Neural crest cell (in vitro differentiated cells): Measurements from ENCODE around the gene ZFTA. TPM values are rescaled to one million over a fixed set of nuclear protein-coding genes. Genes with fewer than 3 reads are reported as not detected.

ENCODE experiments used
- DNase-seq: peaks from one replicate; pipeline ENCODE4 v3.0.0; 2021; ENCODE audit warnings: low read depth, mixed read lengths, low spot score
- H3K27ac Mint-ChIP-seq: one replicate; pipeline ENCODE4 v1.8.0; 2021; ENCODE audit warnings: mild to moderate bottlenecking, mixed read lengths; ENCODE audit not compliant: unreplicated experiment
- H3K27me3 Mint-ChIP-seq: 2 replicates; pipeline ENCODE4 v1.8.0; 2021; ENCODE audit warnings: low read depth, mild to moderate bottlenecking, mixed read lengths
- H3K36me3 Mint-ChIP-seq: 2 replicates; pipeline ENCODE4 v1.8.0; 2021; ENCODE audit warnings: low read depth, mild to moderate bottlenecking, mixed read lengths
- H3K4me1 Mint-ChIP-seq: 2 replicates; pipeline ENCODE4 v1.8.0; 2021; ENCODE audit warnings: mixed read lengths
- H3K4me3 Mint-ChIP-seq: one replicate; pipeline ENCODE4 v1.8.0; 2021; ENCODE audit warnings: mild to moderate bottlenecking, mixed read lengths
- H3K9me3 Mint-ChIP-seq: 2 replicates; pipeline ENCODE4 v1.8.0; 2021; ENCODE audit warnings: mixed read lengths
- total RNA-seq: library from RNA; stranded (reverse); gene quantifications from 2 replicates; pipeline ENCODE4 v1.2.1, GENCODE V29; 2021
- TF ChIP-seq, protein P1 (sequence below): fragments of 200-600 bp; sonication (generic); conservative IDR thresholded peaks from 2 replicates; pipeline ENCODE4 v1.5.0; 2021; ENCODE audit warnings: antibody characterized with exemption, mild to moderate bottlenecking

The ZFTA gene
- total RNA-seq, 1 donor from 2014 or later: 67.8 TPM

GRCh38 chr11:63762654-63763495 is 5.7 kb downstream of the ZFTA start:
- TF ChIP-seq, protein P1, sequence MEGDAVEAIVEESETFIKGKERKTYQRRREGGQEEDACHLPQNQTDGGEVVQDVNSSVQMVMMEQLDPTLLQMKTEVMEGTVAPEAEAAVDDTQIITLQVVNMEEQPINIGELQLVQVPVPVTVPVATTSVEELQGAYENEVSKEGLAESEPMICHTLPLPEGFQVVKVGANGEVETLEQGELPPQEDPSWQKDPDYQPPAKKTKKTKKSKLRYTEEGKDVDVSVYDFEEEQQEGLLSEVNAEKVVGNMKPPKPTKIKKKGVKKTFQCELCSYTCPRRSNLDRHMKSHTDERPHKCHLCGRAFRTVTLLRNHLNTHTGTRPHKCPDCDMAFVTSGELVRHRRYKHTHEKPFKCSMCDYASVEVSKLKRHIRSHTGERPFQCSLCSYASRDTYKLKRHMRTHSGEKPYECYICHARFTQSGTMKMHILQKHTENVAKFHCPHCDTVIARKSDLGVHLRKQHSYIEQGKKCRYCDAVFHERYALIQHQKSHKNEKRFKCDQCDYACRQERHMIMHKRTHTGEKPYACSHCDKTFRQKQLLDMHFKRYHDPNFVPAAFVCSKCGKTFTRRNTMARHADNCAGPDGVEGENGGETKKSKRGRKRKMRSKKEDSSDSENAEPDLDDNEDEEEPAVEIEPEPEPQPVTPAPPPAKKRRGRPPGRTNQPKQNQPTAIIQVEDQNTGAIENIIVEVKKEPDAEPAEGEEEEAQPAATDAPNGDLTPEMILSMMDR: peak; percentile 30
- H3K27ac Mint-ChIP-seq: no peak overlapping the region
- H3K36me3 Mint-ChIP-seq: peaks cover 5% of the 10 kb centered on the region
- H3K4me3 Mint-ChIP-seq: peak overlapping the region; percentile 83
- H3K4me1 Mint-ChIP-seq: peaks cover 41% of the 10 kb centered on the region
- H3K27me3 Mint-ChIP-seq: peaks cover 13% of the 10 kb centered on the region
- no peaks in the 10 kb centered on the region for H3K9me3 Mint-ChIP-seq
- peak; percentile 40 for DNase-seq

- TF ChIP-seq, protein P1: no peak
- DNase-seq: peak; percentile 47
- H3K4me3 Mint-ChIP-seq: peak overlapping the region; percentile 83
- peaks cover 34% of the 10 kb centered on the region for H3K4me1 Mint-ChIP-seq
- peaks cover 8% of the 10 kb centered on the region for H3K27me3 Mint-ChIP-seq
- no peaks in the 10 kb centered on the region for H3K9me3 Mint-ChIP-seq
- H3K36me3 Mint-ChIP-seq: peaks cover 6% of the 10 kb centered on the region
- H3K27ac Mint-ChIP-seq: peak overlapping the region; percentile 29
Measured at GRCh38 chr11:63761931-63762653, 6.5 kb downstream of the ZFTA start.

DNA sequence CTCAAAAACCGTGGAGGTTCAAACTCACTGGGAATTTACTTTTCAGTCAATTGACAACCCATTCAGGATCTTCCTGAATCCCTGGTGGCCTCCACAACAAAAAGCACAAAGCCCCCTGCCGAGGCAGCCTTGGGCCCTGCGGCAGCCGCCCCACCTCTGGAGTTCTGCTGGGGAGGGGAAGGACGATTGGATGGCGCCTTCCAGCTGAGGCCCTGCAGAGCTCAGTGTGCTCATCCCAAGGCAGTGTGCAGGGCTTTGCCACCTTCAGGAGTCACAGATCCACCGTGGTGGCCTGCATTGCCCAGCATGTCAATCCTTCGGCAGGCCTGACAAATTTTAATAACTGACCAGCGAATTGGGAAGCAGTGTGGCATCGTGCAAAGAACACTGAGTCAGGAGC is 7.4 kb downstream of the ZFTA start:
- H3K27ac Mint-ChIP-seq: no peak overlapping the region
- peak; percentile 4 for DNase-seq

DNA sequence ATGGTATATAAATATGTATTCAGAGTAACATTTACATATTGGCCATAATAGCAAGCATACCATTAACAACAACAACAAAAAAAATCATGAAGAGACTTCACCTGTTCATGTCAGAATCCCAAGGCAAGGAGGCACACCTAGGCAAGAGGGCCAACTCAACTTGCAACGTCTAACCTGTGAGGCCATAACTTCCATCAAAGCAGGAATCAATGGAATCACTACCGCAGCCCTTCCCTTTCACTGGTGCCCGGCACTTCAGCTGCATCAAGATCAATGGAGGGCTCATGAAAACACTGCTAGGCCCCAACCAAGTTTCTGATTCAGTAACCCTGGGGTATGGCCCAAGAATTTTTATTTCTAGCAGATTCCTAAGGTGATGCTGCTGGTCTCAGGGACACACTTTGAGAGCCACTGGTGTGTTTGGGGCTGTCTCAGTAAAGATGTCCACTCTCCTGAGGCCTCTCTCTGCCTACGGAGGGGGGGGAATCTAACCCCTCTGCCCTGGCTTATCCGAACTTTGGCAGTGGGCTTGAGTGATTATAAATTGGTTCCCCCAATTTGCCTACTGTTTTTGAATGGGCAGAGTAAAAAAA is 8.0 kb downstream of the ZFTA start:
- H3K4me1 Mint-ChIP-seq: peaks cover 22% of the 10 kb centered on the region
- peaks cover 8% of the 10 kb centered on the region for H3K27me3 Mint-ChIP-seq
- TF ChIP-seq, protein P1: no peak
- no peak overlapping the region for H3K27ac Mint-ChIP-seq
- no peaks in the 10 kb centered on the region for H3K9me3 Mint-ChIP-seq
- no peak for DNase-seq
- H3K36me3 Mint-ChIP-seq: peaks cover 6% of the 10 kb centered on the region
- H3K4me3 Mint-ChIP-seq: peak overlapping the region; percentile 83

More for the DNA sequence above, 7.4 kb downstream of the ZFTA start:
- peaks cover 25% of the 10 kb centered on the region for H3K4me1 Mint-ChIP-seq
- peaks cover 6% of the 10 kb centered on the region for H3K36me3 Mint-ChIP-seq
- H3K9me3 Mint-ChIP-seq: no peaks in the 10 kb centered on the region
- TF ChIP-seq, protein P1: no peak
- H3K27me3 Mint-ChIP-seq: peaks cover 8% of the 10 kb centered on the region
- H3K4me3 Mint-ChIP-seq: peak overlapping the region; percentile 83

DNA sequence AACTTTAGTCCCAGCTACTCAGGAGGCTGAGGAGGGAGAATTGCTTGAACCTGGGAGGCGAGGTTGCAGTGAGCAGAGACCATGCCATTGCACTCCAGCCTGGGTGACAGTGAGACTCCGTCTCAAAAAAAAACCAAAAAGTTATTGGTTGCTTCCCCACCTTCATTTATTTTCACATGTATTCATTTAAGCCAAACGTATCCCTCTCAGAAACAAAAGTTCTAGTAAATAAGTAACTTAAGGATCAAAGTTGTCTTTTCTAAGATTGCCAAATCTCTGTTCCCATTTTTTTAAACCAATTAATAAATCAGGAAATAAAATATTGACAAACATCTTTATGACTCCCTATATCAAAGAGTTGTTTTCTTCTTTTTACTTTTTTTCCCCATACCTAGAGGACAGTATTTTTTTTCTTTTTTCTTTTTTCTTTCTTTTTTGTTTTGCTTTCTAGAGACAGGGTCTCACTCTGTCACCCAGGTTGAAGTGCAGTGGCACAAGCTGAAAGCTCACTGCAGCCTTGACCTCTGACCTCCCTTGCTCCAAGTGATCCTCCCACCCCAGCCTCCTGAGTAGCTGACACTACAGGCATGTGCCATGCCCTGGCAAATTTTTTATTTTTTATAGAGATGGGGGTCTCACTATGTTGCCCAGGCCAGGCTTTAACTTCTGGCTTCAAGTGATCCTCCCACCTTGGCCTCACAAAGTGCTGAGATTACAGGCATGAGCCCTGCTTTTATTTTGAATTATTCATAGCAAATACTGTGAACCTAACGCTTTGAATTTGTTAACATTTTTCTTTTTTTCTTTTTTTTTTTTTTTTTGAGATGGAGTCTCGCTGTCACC is 11.4 kb downstream of the ZFTA start:
- TF ChIP-seq, protein P1: no peak
- Mint-ChIP-seq H3K9me3 (no peaks in the 10 kb centered on the region), H3K27me3 (peaks cover 6% of the 10 kb centered on the region), H3K27ac (no peak overlapping the region), H3K36me3 (peaks cover 13% of the 10 kb centered on the region), H3K4me1 (peaks cover 13% of the 10 kb centered on the region), H3K4me3 (no peak overlapping the region)
- DNase-seq: no peak
